HS-5 (cell line): ENCODE measurements around the gene TUBGCP6.

Experiments
- DNase-seq: peaks from one replicate; pipeline ENCODE4 v3.0.0-alpha.2; 2012; ENCODE audit warnings: low read depth

The TUBGCP6 gene

DNA sequence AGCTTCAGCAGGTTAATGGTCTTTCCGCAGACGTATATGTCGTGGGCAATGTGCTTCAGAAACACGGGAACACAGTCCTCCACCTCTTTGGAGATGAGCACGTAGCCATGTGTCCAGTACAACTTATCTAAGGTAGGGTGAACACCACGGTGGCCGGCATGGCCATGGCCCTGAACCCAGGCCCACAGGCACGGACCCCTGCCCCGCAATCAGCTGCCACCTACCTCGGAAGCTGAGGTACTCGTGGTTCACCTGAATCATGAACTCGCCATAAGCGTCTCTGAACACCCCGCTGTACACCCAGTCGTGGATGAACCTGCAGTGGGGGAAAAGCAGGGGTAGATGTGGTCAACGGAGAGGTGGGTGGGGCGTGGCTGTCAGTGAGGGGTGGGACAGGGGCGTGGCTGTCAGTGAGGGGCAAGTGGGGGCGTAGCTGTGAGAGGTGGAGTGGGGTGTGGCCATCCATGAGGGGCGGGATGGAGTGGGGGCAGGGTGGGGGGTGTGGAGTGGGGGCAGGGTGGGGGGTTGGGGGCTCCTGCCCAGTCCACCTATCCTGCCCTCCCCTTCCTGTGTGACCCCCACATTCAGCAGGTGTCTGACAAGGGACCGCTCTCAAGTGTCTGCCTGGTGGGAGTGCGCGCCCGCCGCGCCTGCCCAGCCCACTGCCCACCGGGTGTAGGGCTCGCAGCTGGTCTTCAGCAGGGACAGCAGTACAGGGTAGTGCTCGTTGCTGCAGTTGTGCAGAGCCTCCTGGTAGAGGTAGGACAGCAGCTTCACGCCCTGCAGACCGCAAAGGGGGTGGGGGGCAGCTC, 18.6 kb downstream of the TUBGCP6 start:
- DNase-seq = no peak

GRCh38 chr22:50225200-50225969, 19.4 kb downstream of the TUBGCP6 start:
- DNase-seq = no peak

DNA sequence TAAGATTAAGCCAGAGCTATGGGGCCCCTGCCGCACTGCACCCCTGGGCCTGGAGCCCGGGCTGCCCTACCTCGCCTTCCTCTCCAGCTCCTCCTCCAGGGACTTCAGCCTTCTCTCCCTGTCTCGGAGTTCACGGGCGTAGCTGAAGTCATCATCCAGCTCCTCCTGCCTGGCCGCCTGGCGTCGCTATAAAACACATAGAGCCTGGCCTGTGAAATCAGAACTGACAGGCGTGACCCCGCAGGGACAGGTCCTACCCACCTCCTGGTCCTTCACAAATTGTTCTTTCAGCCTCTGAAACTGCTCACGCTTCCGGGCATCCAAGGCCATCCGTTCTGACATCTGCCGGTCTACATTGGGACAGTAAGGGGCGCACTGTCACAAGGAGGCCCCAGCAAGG, 20.8 kb downstream of the TUBGCP6 start:
- DNase-seq = no peak

- no peak for DNase-seq
Measured at GRCh38 chr22:50222508-50222907, 22.3 kb downstream of the TUBGCP6 start.

DNA sequence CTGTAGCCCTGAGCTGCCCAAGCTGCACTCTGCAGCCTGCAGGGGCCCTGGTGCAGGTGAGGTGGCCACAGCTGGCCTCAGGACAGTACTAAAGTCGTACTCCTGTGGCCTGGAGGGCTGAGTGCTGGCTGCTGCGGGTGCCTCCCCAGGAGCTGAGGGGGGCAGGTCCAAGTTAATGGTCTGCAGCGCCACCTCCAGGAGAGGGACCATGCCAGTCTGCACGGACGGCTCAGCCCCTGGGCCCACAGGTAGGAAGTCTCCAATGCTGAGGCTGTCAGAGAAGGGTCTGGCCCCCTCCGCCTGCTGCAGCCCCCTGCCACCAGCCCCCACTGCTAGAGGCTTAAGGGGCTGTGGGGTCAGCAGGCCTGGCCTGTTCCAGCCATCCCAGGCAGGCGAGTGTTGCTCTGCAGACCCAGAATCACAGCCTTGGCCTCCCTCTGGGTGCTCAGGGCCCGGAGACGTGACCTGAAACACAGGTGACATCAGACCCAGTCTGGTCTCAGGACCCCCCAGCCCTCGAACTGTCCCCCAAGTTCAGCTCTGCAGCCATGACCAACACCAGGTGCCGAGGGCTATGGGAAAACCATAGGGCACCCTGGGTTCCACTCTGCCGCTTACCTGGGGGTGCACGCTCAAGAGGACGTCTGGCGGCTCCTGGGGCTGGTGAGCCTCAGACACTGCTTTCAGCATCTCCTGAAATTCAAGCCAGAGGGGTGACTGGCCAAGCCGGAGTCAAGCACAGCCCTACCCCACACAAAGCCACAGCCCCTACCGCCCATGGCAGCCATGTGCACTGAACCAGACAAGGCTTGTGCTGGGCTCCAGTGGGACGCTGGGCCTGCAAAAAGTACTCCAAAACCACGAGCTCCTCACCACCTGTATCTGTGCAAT, 23.2 kb downstream of the TUBGCP6 start:
- DNase-seq = no peak

DNA sequence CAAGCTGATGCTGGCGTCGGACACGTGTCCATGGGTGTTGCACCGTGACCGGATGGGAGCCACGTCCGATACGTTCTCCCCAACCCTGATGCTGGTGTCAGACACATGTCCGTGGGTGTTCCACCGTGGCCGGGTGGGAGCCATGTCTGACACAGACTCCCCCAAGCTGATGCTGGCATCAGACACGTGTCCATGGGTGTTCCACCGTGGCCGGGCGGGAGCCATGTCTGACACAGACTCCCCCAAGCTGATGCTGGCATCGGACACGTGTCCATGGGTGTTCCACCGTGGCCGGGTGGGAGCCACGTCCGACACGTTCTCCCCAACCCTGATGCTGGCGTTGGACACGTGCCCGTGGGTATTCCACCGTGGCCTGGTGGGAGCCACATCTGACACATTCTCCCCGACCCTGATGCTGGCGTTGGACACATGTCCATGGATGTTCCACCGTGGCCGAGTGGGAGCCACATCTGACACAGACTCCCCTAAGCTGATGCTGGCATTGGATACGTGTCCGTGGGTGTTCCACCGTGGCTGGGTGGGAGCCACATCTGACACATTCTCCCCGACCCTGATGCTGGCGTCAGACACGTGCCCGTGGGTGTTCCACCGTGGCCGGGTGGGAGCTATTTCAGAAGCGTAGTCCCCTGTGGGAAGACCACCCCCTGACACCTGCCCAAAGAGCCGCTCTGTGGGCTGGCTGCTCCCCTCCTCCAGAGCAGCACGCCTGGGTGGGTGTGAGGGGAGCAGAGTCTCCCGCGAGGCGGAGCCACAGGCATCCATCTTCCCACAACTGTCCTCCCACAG, 24.0 kb downstream of the TUBGCP6 start:
- DNase-seq = no peak

- no peak for DNase-seq
Measured at GRCh38 chr22:50219800-50220602, 24.8 kb downstream of the TUBGCP6 start.

DNA sequence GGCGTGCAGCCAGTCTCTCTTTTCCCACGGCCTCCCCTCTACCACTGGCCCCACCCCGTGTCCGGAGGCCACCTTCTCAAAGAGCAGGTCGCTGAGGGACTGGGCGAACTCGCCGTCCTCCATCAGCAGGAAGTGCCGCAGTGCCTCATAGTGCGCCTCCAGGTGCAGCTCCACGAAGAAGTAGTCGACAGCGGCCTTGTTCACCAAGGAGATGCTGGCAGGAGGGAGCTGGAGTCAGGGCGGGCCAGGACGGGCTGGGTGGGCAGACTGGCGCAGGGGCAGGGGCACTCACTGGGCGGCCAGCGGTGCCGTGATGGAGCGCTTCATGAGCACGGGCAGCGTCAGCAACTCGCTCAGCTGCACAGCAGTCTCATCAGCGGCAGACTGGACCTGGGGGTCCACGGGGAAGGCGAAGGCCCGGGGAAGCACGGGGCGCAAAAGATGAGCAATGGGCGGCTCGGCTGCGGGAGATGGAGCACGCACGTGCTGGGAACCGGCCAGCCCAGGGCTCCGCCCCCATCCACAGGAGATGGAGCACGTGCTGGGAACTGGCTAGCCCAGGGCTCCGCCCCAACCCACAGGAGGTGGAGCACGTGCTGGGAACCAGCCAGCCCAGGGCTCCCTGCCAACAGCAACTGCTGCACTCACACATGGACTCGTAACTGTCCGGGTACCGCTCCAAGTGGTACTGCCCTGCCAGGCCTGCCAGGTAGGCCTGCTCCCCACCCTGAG, 25.7 kb downstream of the TUBGCP6 start:
- DNase-seq = no peak

DNA sequence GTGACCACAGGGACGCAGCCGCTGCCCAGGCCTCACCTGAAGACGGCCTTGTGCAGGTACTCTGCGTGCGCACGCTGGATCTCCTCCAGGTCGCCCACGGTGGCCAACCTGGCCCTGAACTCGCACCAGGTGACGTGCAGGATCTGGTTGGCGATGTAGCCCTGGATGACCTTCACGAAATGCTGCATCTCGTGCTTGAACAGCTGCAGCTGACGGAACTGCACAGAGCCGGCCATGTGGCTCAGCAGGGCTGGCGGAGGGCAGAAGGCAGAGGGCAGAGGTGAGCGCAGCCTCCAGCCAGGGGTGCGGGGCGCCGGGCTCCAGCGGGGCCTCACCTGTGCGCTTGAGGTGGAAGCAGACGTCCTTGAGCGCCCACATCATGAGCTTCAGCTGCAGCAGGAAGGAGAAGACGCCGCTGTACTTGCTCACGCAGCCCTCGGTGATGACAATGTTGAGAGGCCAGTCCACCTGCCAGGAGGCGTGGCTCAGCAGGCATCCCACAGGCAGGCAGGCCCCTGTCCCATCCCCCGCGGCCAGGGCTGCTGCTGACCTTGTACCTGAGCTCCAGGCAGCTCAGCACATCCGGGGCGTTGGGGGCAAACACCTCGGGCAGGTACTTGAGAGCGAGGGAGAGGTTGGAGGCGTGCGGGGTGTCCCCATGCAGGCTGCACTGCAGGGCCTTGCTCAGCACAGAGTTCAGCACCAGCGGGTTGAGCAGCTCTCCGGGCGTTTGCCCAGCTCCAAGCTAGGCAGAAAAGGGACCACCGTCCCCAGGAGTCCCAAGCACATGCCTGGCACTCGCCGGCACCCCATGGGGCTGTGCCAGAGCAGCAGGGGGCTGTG, 26.4 kb downstream of the TUBGCP6 start:
- no peak for DNase-seq

- DNase-seq = no peak
Measured at GRCh38 chr22:50217543-50218152, 27.2 kb downstream of the TUBGCP6 start.

DNA sequence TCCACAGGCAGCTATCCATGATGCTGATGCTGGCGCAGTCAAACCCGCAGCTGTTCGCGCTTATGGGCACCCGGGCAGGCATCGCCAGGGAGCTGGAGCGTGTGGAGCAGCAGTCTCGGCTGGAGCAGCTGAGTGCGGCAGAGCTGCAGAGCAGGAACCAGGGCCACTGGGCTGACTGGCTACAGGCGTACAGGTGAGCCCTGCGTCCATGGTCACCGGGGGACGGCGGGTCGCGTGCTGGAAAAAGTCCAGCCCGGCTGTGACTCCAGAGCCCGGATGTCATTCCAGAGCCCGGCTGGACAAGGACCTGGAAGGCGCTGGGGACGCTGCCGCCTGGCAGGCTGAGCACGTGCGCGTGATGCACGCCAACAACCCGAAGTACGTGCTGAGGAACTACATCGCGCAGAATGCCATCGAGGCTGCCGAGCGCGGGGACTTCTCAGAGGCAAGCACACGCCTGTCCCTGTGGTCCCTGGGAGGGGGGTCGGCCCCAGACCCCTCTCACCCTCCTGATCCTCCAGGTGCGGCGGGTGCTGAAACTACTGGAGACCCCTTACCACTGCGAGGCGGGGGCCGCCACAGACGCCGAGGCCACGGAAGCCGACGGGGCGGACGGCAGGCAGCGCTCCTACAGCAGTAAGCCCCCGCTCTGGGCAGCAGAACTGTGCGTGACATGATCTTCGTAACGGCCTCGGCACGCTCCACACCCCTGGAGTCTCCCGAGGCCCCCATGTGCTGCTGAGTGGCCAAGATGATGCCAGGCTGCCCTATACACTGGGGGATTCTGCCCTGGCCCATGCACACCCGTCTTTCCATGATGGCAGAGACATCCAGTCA, 27.9 kb downstream of the TUBGCP6 start:
- DNase-seq = no peak

DNA sequence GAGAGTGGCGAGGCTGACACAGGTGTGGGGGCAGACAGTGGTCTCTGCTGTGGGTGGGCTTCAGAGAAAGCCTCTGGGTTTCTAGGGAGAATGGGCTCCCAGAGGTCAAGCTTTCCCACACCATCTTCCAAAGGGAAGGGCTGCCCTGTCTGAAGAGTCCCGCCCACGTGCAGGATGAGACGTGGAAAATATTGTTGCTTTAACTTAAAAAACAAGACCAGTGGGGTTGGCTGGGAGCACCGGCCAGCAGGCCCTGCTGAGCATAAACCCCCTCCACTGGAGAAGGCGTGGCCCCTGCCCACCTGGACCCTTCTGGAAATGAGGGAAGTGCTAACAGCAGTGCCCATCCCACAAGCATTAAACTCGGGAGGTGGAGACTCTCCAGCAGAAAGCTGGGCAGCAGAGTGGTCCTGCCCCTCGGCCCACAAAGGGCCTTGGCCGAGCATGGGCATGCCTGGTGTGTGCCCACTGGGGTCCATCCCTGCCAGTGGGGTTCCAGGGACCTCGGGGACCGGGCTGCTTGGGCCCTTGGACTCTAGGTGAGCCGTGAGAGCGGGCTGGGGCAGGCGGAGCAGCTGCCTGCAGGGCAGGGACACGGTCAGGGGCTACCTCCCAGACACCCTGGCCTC, 28.7 kb downstream of the TUBGCP6 start:
- DNase-seq = no peak

- no peak for DNase-seq
Measured at GRCh38 chr22:50215297-50216054, 29.3 kb downstream of the TUBGCP6 start.

- DNase-seq = no peak
Measured at GRCh38 chr22:50213263-50213662, 31.6 kb downstream of the TUBGCP6 start.

- no peak for DNase-seq
Measured at GRCh38 chr22:50211147-50211546, 33.7 kb downstream of the TUBGCP6 start.

DNA sequence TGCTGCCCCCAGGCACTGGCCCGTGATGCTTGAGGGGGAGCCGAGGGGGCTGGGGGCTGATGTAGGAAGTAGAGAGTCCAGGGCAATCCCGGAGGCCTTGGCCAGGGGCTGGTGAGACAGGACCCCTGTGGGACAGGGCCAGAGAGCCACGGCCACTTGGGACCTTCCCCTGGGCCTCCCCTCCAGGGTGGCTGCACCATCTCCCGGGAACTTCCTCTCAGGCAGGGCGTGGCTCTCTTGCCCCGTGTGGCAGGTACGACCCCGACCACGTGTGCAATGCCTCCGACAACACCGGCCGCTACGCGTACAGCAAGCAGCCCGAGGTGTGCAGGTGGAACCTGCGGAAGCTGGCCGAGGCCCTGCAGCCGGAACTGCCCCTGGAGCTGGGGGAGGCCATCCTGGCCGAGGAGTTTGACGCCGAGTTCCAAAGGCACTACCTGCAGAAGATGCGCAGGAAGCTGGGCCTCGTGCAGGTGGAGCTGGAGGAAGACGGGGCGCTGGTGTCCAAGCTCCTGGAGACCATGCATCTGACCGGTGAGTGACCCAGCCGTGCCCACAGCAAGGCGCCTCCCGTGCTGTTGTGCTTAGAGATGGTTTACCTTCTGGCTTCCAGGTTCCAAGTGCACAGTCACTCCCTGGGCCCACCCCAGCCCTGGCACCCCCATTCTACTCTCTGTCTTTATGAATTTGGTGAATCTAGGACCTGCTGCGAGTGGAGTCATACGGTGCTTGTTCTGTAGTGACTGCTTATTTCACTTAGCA, 34.3 kb downstream of the TUBGCP6 start:
- DNase-seq = no peak
